NCI-H146 treated with DMSO at 0.1 percent for 48 hours (cell line): ENCODE measurements around the gene D2HGDH.
"Not testable (repeated sequence)": the region's sequence is repeated elsewhere in the genome, so short reads cannot be mapped to it uniquely, and the experiment has no call there.

ENCODE experiments used
- DNase-seq: peaks from one replicate; lab custom pipeline; 2025; ENCODE audit not compliant: unreplicated experiment; lab: John Stamatoyannopoulos, UW

Gene D2HGDH

GRCh38 chr2:241748468-241749256 is 14.2 kb downstream of the D2HGDH start:
- no peak for DNase-seq

- DNase-seq, result no peak
Measured at GRCh38 chr2:241750076-241750840, 15.8 kb downstream of the D2HGDH start.

GRCh38 chr2:241751152-241751551 is 16.7 kb downstream of the D2HGDH start:
- no peak for DNase-seq

GRCh38 chr2:241751776-241752175 is 17.3 kb downstream of the D2HGDH start:
- DNase-seq, result no peak

- DNase-seq, result no peak
Measured at GRCh38 chr2:241752253-241752652, 17.8 kb downstream of the D2HGDH start.

GRCh38 chr2:241752689-241753276 is 18.4 kb downstream of the D2HGDH start:
- DNase-seq, result no peak

GRCh38 chr2:241753493-241753892 is 19.1 kb downstream of the D2HGDH start:
- no peak for DNase-seq

GRCh38 chr2:241754042-241754441 is 19.6 kb downstream of the D2HGDH start:
- DNase-seq, result no peak

- no peak for DNase-seq
Measured at GRCh38 chr2:241755166-241755565, 20.7 kb downstream of the D2HGDH start.

- no peak for DNase-seq
Measured at GRCh38 chr2:241755777-241756176, 21.3 kb downstream of the D2HGDH start.

GRCh38 chr2:241759067-241759807 is 24.8 kb downstream of the D2HGDH start:
- DNase-seq, result no peak

- not testable (repeated sequence) for DNase-seq
Measured at GRCh38 chr2:241759893-241760292, 25.5 kb downstream of the D2HGDH start.

- DNase-seq, result no peak
Measured at GRCh38 chr2:241760301-241760771, 25.9 kb downstream of the D2HGDH start.

- DNase-seq, result no peak
Measured at GRCh38 chr2:241762321-241762932, 28.0 kb downstream of the D2HGDH start.

- DNase-seq, result no peak
Measured at GRCh38 chr2:241762933-241763369, 28.5 kb downstream of the D2HGDH start.

- DNase-seq, result no peak
Measured at GRCh38 chr2:241763551-241764274, 29.3 kb downstream of the D2HGDH start.

- DNase-seq, result no peak
Measured at GRCh38 chr2:241764275-241765241, 30.1 kb downstream of the D2HGDH start.

- no peak for DNase-seq
Measured at GRCh38 chr2:241767464-241768250, 33.2 kb downstream of the D2HGDH start.
